Gastroesophageal sphincter (tissue), 3 donors: ENCODE measurements around the gene FCHO2.

Source experiments
- CTCF ChIP-seq, 4 experiments: fragments of 200-600 bp in 2 of 4; fragments of 450-650 bp in 2 of 4; sonication (generic) in 1 of 4; IDR thresholded peaks; one replicate each; pipeline ENCODE4 v1.5.1; 2017 to 2019; ENCODE audit warnings: antibody characterized with exemption in 4 of 4, mild to moderate bottlenecking in 2 of 4, moderate library complexity in 2 of 4
- EP300 ChIP-seq: sonication (generic); formaldehyde crosslinking; IDR thresholded peaks from one replicate; pipeline ENCODE4 v1.6.1; 2017; ENCODE audit warnings: antibody characterized with exemption, mild to moderate bottlenecking
- POLR2A ChIP-seq, 2 donors: fragments of 450-650 bp; IDR thresholded peaks; one replicate each; pipeline ENCODE4 v1.6.1; 2017; ENCODE audit warnings: antibody characterized with exemption in 2 of 2, mild to moderate bottlenecking in 2 of 2, moderate library complexity in 1 of 2

- TF ChIP-seq CTCF (IDR thresholded peaks at IDR 0.05) (no peak), POLR2A (IDR thresholded peaks at IDR 0.05) (no peak), EP300 (no peak)
Observed at GRCh38 chr5:73106335-73106734, 150.5 kb downstream of the FCHO2 start.
